Neural cell (in vitro differentiated cells): ENCODE data around the gene MAGI1. TPM values are rescaled to one million over a fixed set of nuclear protein-coding genes. Genes with fewer than 3 reads are reported as not detected.

Source experiments
- H2AFZ ChIP-seq: fragments of 200-600, 300-800 bp; sonication (generic), shearing (Covaris generic); 2 replicates; pipeline ENCODE4 v1.6.0; 2014; ENCODE audit warnings: low read depth, mild to moderate bottlenecking, antibody characterized with exemption, low read length, moderate library complexity
- H3F3A ChIP-seq: fragments of 200-600 bp; shearing (Covaris generic); 2 replicates; pipeline ENCODE4 v1.6.1; 2016; ENCODE audit warnings: mild to moderate bottlenecking, moderate library complexity, mixed read lengths, antibody characterized with exemption, low read length; ENCODE audit not compliant: insufficient read depth, poor library complexity, severe bottlenecking
- H3K27ac ChIP-seq: fragments of 200-600, 300-800 bp; sonication (generic), shearing (Covaris generic); 2 replicates; pipeline ENCODE4 v1.5.1; 2014; ENCODE audit warnings: mild to moderate bottlenecking, low read length, moderate library complexity
- H3K27me3 ChIP-seq: fragments of 300-800, 200-600 bp; sonication (generic), shearing (Covaris generic); 2 replicates; pipeline ENCODE4 v1.6.0; 2014; ENCODE audit warnings: mild to moderate bottlenecking, low read depth, low read length, moderate library complexity; ENCODE audit not compliant: insufficient read depth
- H3K36me3 ChIP-seq: fragments of 300-800, 200-600 bp; sonication (generic), shearing (Covaris generic); 2 replicates; pipeline ENCODE4 v1.5.1; 2014; ENCODE audit warnings: mild to moderate bottlenecking, antibody characterized with exemption, low read length, moderate library complexity; ENCODE audit not compliant: insufficient read depth
- H3K4me2 ChIP-seq: fragments of 300-800, 200-600 bp; sonication (generic), shearing (Covaris generic); 2 replicates; pipeline ENCODE4 v1.6.0; 2014; ENCODE audit warnings: mild to moderate bottlenecking, low read length
- H3K4me3 ChIP-seq: fragments of 300-800, 200-600 bp; sonication (generic), shearing (Covaris generic); 2 replicates; pipeline ENCODE4 v1.5.1; 2014; ENCODE audit warnings: mild to moderate bottlenecking, low read length, moderate library complexity
- H3K79me2 ChIP-seq: fragments of 200-600 bp; shearing (Covaris generic); replicated peaks from 2 replicates; pipeline ENCODE4 v1.6.0; 2014; ENCODE audit warnings: mild to moderate bottlenecking, low read length, moderate library complexity; ENCODE audit not compliant: insufficient read depth
- H3K9ac ChIP-seq: fragments of 300-800, 200-600 bp; sonication (generic), shearing (Covaris generic); 2 replicates; pipeline ENCODE4 v1.6.1; 2016; ENCODE audit warnings: mild to moderate bottlenecking, low read length, mixed read lengths
- H3K9me2 ChIP-seq: fragments of 200-600 bp; shearing (Covaris generic); 2 replicates; pipeline ENCODE4 v1.6.1; 2016; ENCODE audit warnings: mild to moderate bottlenecking, low read length, mixed read lengths; ENCODE audit not compliant: insufficient read depth
- H3K9me3 ChIP-seq: fragments of 200-600, 300-800 bp; sonication (generic), shearing (Covaris generic); 2 replicates; pipeline ENCODE4 v1.6.1; 2016; ENCODE audit warnings: mild to moderate bottlenecking, mixed run types, low read length, moderate library complexity, mixed read lengths
- H4K20me1 ChIP-seq: fragments of 200-600 bp; shearing (Covaris generic); 2 replicates; pipeline ENCODE4 v1.6.1; 2016; ENCODE audit warnings: mild to moderate bottlenecking, mixed run types; ENCODE audit not compliant: insufficient read depth
- EP300 ChIP-seq: fragments of 450-650 bp; conservative IDR thresholded peaks from 2 replicates; pipeline ENCODE4 v1.6.1; 2014; ENCODE audit warnings: antibody characterized with exemption, mild to moderate bottlenecking, moderate library complexity; ENCODE audit not compliant: poor library complexity, severe bottlenecking
- EZH2 ChIP-seq: fragments of 200-600, 300-800 bp; shearing (Covaris generic), sonication (generic); IDR thresholded peaks from 2 replicates; pipeline ENCODE4 v1.6.1; 2014; ENCODE audit warnings: antibody characterized with exemption, low read length, borderline replicate concordance, mild to moderate bottlenecking; ENCODE audit not compliant: insufficient read depth, poor library complexity, severe bottlenecking
- MXI1 ChIP-seq: fragments of 450-650 bp; conservative IDR thresholded peaks from 2 replicates; pipeline ENCODE4 v1.6.1; 2014; ENCODE audit warnings: antibody characterized with exemption, mild to moderate bottlenecking; ENCODE audit not compliant: poor library complexity, severe bottlenecking
- POLR2AphosphoS5 ChIP-seq: IDR thresholded peaks from 2 replicates; pipeline ENCODE4 v1.6.1; 2012
- RAD21 ChIP-seq: fragments of 450-650 bp; conservative IDR thresholded peaks from 2 replicates; pipeline ENCODE4 v1.6.1; 2014; ENCODE audit warnings: antibody characterized with exemption, mild to moderate bottlenecking, moderate library complexity
- REST ChIP-seq: IDR thresholded peaks from 2 replicates; pipeline ENCODE4 v1.6.1; 2012; ENCODE audit warnings: borderline replicate concordance
- SMC3 ChIP-seq: fragments of 450-650 bp; conservative IDR thresholded peaks from 2 replicates; pipeline ENCODE4 v1.6.1; 2014; ENCODE audit warnings: antibody characterized with exemption, mild to moderate bottlenecking, moderate library complexity; ENCODE audit not compliant: poor library complexity
- TAF1 ChIP-seq: IDR thresholded peaks from 2 replicates; pipeline ENCODE4 v1.6.1; 2012; ENCODE audit warnings: low read depth
- polyA plus RNA-seq: library from polyadenylated mRNA; depleted of rRNA; stranded (reverse); fragments of >200 nt; gene quantifications from 2 replicates; pipeline ENCODE4 v1.2.3, GENCODE V29; 2014
- TF ChIP-seq, protein P1 (sequence below): fragments of 450-650 bp; IDR thresholded peaks from 2 replicates; pipeline ENCODE4 v1.5.1; 2014; ENCODE audit warnings: antibody characterized with exemption, mild to moderate bottlenecking, moderate library complexity; ENCODE audit not compliant: poor library complexity, severe bottlenecking

The MAGI1 gene
- polyA plus RNA-seq, 1 donor from 2014 or later = 44.7 TPM

DNA sequence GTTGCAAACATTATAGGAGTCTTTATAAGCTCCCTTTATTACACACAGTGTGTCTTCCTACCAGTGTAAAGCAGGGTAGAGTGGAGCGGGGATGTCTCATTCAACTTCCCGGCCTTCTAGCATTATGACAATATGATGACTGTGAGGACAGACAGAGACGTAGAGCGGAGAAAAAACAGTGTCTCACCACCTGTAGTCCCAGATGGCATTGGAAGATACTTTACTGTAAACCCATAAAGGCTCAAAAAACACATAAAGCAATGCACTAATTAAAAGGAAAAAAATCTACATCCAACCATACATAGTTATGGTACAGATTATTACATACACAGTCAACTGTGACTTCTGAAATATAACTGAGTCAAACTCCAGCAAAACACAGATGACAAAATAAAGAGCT lies 383.7 kb downstream of the MAGI1 start:
- no peak overlapping the region for H3K4me3 ChIP-seq
- no peak overlapping the region for H3K27ac ChIP-seq
- no peak overlapping the region for H2AFZ ChIP-seq
- H3K79me2 ChIP-seq = no peaks in the 10 kb centered on the region
- H3K4me2 ChIP-seq = no peak overlapping the region
- no peaks in the 10 kb centered on the region for H4K20me1 ChIP-seq
- no peaks in the 10 kb centered on the region for H3K9me2 ChIP-seq
- no peaks in the 10 kb centered on the region for H3K9me3 ChIP-seq
- no peak for TF ChIP-seq RAD21
- TF ChIP-seq SMC3 = no peak
- no peak for TF ChIP-seq TAF1
- H3K9ac ChIP-seq = no peak overlapping the region
- H3K36me3 ChIP-seq = no peaks in the 10 kb centered on the region
- no peaks in the 10 kb centered on the region for H3K27me3 ChIP-seq
- H3F3A ChIP-seq = no peaks in the 10 kb centered on the region

GRCh38 chr3:65653731-65654130 lies 385.0 kb downstream of the MAGI1 start:
- TF ChIP-seq, protein P1, sequence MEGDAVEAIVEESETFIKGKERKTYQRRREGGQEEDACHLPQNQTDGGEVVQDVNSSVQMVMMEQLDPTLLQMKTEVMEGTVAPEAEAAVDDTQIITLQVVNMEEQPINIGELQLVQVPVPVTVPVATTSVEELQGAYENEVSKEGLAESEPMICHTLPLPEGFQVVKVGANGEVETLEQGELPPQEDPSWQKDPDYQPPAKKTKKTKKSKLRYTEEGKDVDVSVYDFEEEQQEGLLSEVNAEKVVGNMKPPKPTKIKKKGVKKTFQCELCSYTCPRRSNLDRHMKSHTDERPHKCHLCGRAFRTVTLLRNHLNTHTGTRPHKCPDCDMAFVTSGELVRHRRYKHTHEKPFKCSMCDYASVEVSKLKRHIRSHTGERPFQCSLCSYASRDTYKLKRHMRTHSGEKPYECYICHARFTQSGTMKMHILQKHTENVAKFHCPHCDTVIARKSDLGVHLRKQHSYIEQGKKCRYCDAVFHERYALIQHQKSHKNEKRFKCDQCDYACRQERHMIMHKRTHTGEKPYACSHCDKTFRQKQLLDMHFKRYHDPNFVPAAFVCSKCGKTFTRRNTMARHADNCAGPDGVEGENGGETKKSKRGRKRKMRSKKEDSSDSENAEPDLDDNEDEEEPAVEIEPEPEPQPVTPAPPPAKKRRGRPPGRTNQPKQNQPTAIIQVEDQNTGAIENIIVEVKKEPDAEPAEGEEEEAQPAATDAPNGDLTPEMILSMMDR = no peak
- TF ChIP-seq RAD21 (no peak), POLR2AphosphoS5 (no peak), MXI1 (no peak), SMC3 (no peak), EZH2 (no peak), TAF1 (no peak), REST (no peak), EP300 (no peak)
- H3F3A ChIP-seq = no peaks in the 10 kb centered on the region
- H4K20me1 ChIP-seq = no peaks in the 10 kb centered on the region
- no peaks in the 10 kb centered on the region for H3K9me3 ChIP-seq
- no peaks in the 10 kb centered on the region for H3K36me3 ChIP-seq
- H3K4me3 ChIP-seq = no peak overlapping the region
- H3K9me2 ChIP-seq = no peaks in the 10 kb centered on the region
- H3K27ac ChIP-seq = no peak overlapping the region
- H3K27me3 ChIP-seq = no peaks in the 10 kb centered on the region
- no peak overlapping the region for H2AFZ ChIP-seq
- H3K9ac ChIP-seq = no peak overlapping the region
- no peaks in the 10 kb centered on the region for H3K79me2 ChIP-seq
- H3K4me2 ChIP-seq = no peak overlapping the region

- no peaks in the 10 kb centered on the region for H3K36me3 ChIP-seq
- H3K4me3 ChIP-seq = no peak overlapping the region
- no peaks in the 10 kb centered on the region for H3F3A ChIP-seq
- no peaks in the 10 kb centered on the region for H4K20me1 ChIP-seq
- H3K9ac ChIP-seq = no peak overlapping the region
- H2AFZ ChIP-seq = no peak overlapping the region
- H3K27ac ChIP-seq = no peak overlapping the region
- TF ChIP-seq MXI1 (no peak), RAD21 (no peak), TAF1 (no peak), EZH2 (no peak), POLR2AphosphoS5 (no peak), REST (no peak), SMC3 (no peak), EP300 (no peak)
- TF ChIP-seq, protein P1 = no peak
- H3K9me3 ChIP-seq = peaks cover 6% of the 10 kb centered on the region
- H3K79me2 ChIP-seq = no peaks in the 10 kb centered on the region
- no peak overlapping the region for H3K4me2 ChIP-seq
- no peaks in the 10 kb centered on the region for H3K27me3 ChIP-seq
- H3K9me2 ChIP-seq = no peaks in the 10 kb centered on the region
Observed at GRCh38 chr3:65650247-65650646, 388.5 kb downstream of the MAGI1 start.
